NCI-H1694 (cell line): ENCODE data around the gene TCEANC2.

ENCODE experiments used
- DNase-seq: peaks from one replicate; lab custom pipeline; 2025; lab: John Stamatoyannopoulos, UW

The TCEANC2 gene

GRCh38 chr1:54114955-54115354 is 61.5 kb downstream of the TCEANC2 start:
- no peak for DNase-seq

- DNase-seq: no peak
These were observed 62.1 kb downstream of the TCEANC2 start for GRCh38 chr1:54115520-54115919.

GRCh38 chr1:54117815-54118563 is 64.6 kb downstream of the TCEANC2 start:
- no peak for DNase-seq

- no peak for DNase-seq
These were observed 65.3 kb downstream of the TCEANC2 start for GRCh38 chr1:54118704-54119103.

GRCh38 chr1:54120018-54120697 is 66.8 kb downstream of the TCEANC2 start:
- DNase-seq: no peak

- DNase-seq: no peak
These were observed 67.5 kb downstream of the TCEANC2 start for GRCh38 chr1:54120698-54121481.

- DNase-seq: peak; percentile 56
These were observed 68.2 kb downstream of the TCEANC2 start for GRCh38 chr1:54121482-54122134.

- DNase-seq: no peak
These were observed 68.8 kb downstream of the TCEANC2 start for GRCh38 chr1:54122135-54122751.

GRCh38 chr1:54122992-54123391 is 69.6 kb downstream of the TCEANC2 start:
- DNase-seq: no peak

- DNase-seq: no peak
These were observed 71.1 kb downstream of the TCEANC2 start for GRCh38 chr1:54124472-54124871.

GRCh38 chr1:54124906-54125305 is 71.5 kb downstream of the TCEANC2 start:
- no peak for DNase-seq

GRCh38 chr1:54125386-54126070 is 72.1 kb downstream of the TCEANC2 start:
- no peak for DNase-seq

GRCh38 chr1:54126271-54126815 is 72.9 kb downstream of the TCEANC2 start:
- DNase-seq: no peak

- no peak for DNase-seq
These were observed 74.3 kb downstream of the TCEANC2 start for GRCh38 chr1:54127594-54128300.

- no peak for DNase-seq
These were observed 76.5 kb downstream of the TCEANC2 start for GRCh38 chr1:54129858-54130257.

- DNase-seq: no peak
These were observed 78.0 kb downstream of the TCEANC2 start for GRCh38 chr1:54131419-54131818.

- DNase-seq: no peak
These were observed 79.1 kb downstream of the TCEANC2 start for GRCh38 chr1:54132495-54132894.

GRCh38 chr1:54134295-54134694 is 80.9 kb downstream of the TCEANC2 start:
- DNase-seq: no peak

- no peak for DNase-seq
These were observed 82.2 kb downstream of the TCEANC2 start for GRCh38 chr1:54135436-54136120.
